Measurements from ENCODE around the gene TEDC1. TPM values are rescaled to one million over a fixed set of nuclear protein-coding genes. Genes with fewer than 3 reads are reported as not detected.

The TEDC1 gene
- total RNA-seq, 2 donors from 2014 or later, result 1.6 to 12.2 TPM

DNA sequence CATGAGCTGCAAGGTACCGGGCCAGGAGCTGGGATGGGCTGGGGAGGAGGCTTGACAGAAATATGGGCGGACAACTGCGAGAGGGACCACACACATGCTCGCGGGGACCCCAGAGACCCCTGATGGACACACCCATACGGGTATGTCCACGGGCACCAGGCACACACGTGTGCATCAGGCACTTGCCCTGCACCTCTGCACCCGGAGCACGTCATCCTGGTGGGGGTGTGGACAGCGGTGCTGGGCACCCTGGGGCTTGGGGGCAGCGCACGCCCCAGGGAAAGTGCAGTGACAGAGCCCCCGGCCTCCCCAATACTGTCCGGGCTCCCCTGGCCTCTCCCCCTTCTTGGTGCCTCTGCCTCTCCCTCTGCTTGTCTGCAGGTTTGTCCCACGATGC is 6.1 kb upstream of the TEDC1 start:
- 92 to 100% methylated on average over 1 to 16 of the region's 16 CpGs for WGBS, 2 donors
- H3K27ac ChIP-seq, result no peak overlapping the region
- DNase-seq (no peak), ATAC-seq (no peak)
- H3K4me3 ChIP-seq, result no peak overlapping the region
- no peaks in the 10 kb centered on the region for H3K36me3 ChIP-seq (replicated peaks in 1 of 2; ENCODE audit: insufficient read depth in 1 of 2, low read depth in 2 of 2)
- intact Hi-C loops (cut with DNase I), result loop anchor here (5.0 kb wide), 1 partner anchor 118 kb away; no protein-coding TSS in a partner anchor
- H3K9me3 ChIP-seq, result no peaks in the 10 kb centered on the region
- H3K27me3 ChIP-seq, result peaks cover 0 to 18% of the 10 kb centered on the region in 2 donors
- peaks cover 84% of the 10 kb centered on the region for H3K4me1 ChIP-seq
- TF ChIP-seq, protein P1, sequence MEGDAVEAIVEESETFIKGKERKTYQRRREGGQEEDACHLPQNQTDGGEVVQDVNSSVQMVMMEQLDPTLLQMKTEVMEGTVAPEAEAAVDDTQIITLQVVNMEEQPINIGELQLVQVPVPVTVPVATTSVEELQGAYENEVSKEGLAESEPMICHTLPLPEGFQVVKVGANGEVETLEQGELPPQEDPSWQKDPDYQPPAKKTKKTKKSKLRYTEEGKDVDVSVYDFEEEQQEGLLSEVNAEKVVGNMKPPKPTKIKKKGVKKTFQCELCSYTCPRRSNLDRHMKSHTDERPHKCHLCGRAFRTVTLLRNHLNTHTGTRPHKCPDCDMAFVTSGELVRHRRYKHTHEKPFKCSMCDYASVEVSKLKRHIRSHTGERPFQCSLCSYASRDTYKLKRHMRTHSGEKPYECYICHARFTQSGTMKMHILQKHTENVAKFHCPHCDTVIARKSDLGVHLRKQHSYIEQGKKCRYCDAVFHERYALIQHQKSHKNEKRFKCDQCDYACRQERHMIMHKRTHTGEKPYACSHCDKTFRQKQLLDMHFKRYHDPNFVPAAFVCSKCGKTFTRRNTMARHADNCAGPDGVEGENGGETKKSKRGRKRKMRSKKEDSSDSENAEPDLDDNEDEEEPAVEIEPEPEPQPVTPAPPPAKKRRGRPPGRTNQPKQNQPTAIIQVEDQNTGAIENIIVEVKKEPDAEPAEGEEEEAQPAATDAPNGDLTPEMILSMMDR (IDR thresholded peaks at IDR 0.05), result no peak
- TF ChIP-seq POLR2A (IDR thresholded peaks at IDR 0.05), result no peak

DNA sequence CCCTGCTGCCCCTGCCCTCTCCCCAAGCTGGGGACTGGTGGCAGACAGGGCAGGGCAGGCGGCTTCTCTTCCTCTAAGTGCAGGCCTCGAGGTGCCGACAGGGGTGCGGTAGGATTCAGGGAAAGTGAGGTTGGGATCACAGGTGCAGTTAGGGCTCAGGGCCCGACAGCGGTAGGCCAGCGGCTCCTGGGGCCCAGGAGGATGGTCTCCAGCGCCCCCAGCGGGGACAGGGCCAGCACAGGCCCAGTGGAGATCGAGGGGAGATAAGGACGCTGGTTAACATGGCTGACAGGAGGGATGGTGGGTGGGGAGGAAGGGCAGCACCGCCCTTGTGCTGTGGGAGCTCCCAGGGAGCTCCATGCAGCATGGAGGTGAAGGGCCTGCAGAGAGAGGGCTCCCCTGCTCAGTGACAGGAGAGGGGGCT is 5.3 kb upstream of the TEDC1 start:
- TF ChIP-seq POLR2A (IDR thresholded peaks at IDR 0.05), result no peak
- TF ChIP-seq, protein P1 (IDR thresholded peaks at IDR 0.05), result peak in 6 of 7 experiments; percentile 15 to 48 (median 40)
- H3K4me3 ChIP-seq, result no peak overlapping the region
- ATAC-seq, result no peak
- intact Hi-C loops (cut with DNase I), result loop anchor here (5.0 kb wide), 1 partner anchor 118 kb away; no protein-coding TSS in a partner anchor
- DNase-seq, result peak in 3 of 4 donors; percentile 50 to 62 (median 61)
- WGBS, 2 donors, result 8 to 17% methylated on average over 2 to 12 of the region's 12 CpGs
- H3K4me1 ChIP-seq, result peaks cover 78% of the 10 kb centered on the region
- H3K27ac ChIP-seq, result peak overlapping the region in 1 of 4 donors; percentile 20
- peaks cover 0 to 18% of the 10 kb centered on the region in 2 donors for H3K27me3 ChIP-seq
- H3K9me3 ChIP-seq, result no peaks in the 10 kb centered on the region
- no peaks in the 10 kb centered on the region for H3K36me3 ChIP-seq (replicated peaks in 1 of 2; ENCODE audit: insufficient read depth in 1 of 2, low read depth in 2 of 2)

DNA sequence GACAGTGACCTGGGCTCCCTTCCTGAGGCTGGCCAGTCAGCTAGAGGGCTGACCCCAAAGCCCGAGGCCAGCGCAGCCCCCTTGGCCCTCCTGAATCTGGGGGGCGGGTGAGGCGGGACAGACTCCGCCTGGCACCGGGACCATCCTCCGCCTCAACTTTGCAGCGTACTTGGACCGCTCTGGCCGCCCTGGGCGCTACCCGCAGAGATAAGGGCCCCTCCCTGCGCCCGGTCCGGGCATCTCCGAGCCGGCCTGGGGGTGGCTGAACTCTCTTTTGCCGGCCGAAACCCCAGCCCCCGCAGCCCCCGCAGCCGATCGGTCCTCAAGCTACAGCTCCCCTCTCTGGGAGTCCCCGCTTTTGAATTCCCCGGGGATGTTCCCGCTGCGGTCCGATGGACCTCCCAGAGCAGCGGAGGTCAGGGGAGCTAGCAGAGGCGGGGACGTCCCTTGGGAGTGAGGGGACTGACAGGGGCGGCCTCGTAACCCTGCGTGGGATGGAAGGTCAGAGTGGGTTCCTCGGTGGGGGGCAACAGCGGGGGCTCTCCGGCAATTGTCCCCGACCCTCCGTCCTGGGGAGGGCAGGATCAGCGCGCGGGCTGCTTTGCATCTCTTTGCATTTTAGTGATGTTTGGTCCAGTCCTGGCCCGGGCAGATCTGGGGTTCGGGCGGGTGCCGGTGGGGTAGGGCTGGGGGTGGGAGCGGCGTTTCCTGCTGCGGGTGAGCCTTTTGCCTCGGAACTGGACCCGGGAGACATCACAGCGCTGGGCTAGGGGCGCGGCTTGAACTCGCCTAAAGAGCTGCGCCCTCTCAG is 4.7 kb upstream of the TEDC1 start, which contains the start of gene CRIP1:
Gene CRIP1 (plus strand): TSS at position 724 of the 811 bp plus-strand sequence. CDS start 374 bp downstream, outside the sequence.
- DNase-seq, result no peak
- intact Hi-C loops (cut with DNase I), result loop anchor here (5.0 kb wide), 1 partner anchor 119 kb away; no protein-coding TSS in a partner anchor
- H3K4me3 ChIP-seq, result no peak within 1 kb of the TSS
- TF ChIP-seq POLR2A (IDR thresholded peaks at IDR 0.05), result no peak
- TF ChIP-seq, protein P1 (IDR thresholded peaks at IDR 0.05), result no peak
- H3K27me3 ChIP-seq, result peaks cover 0 to 18% of the 10 kb centered on the region in 2 donors
- H3K36me3 ChIP-seq (replicated peaks in 1 of 2; ENCODE audit: insufficient read depth in 1 of 2, low read depth in 2 of 2), result no peaks in the 10 kb centered on the region
- no peaks in the 10 kb centered on the region for H3K9me3 ChIP-seq
- H3K27ac ChIP-seq, result peak within 1 kb of the TSS in 2 of 4 donors; percentile 20 to 49
- peaks cover 74% of the 10 kb centered on the region for H3K4me1 ChIP-seq
- 7% methylated on average over 56 of the region's 56 CpGs; no CpG with 5 or more reads in 1 of the 2 donors for WGBS, 2 donors
- ATAC-seq, result no peak

DNA sequence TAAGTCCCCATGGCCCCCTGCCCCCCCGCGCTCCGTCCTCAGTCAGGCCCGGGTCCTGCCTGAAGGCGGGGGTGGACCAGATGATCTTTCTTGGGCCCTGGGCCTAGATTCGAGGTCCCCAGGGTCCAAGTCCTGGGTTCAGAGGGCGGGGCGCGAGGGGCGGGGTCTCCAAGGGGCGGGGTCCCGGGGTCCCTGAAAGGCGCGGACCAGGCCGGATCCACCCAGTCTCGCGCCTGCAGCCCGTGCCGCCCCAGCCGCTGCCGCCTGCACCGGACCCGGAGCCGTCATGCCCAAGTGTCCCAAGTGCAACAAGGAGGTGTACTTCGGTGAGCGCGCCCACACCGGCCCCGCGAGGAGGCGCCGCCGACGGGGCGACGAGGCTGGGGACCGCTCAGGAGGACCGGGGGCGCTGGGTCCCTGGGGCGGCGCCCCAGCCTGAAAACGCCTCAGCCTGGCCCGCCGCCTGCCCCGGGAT is 4.0 kb upstream of the TEDC1 start:
- Histone ChIP-seq H3K4me3 (no peak overlapping the region), H3K4me1 (peaks cover 76% of the 10 kb centered on the region), H3K27ac (peak overlapping the region in 2 of 4 donors; percentile 12 to 49), H3K36me3 (replicated peaks in 1 of 2; ENCODE audit: insufficient read depth in 1 of 2, low read depth in 2 of 2) (no peaks in the 10 kb centered on the region), H3K27me3 (peaks cover 0 to 18% of the 10 kb centered on the region in 2 donors), H3K9me3 (no peaks in the 10 kb centered on the region)
- intact Hi-C loops (cut with DNase I), result loop anchor here (5.0 kb wide), 1 partner anchor 120 kb away; no protein-coding TSS in a partner anchor
- TF ChIP-seq POLR2A (IDR thresholded peaks at IDR 0.05), result no peak
- TF ChIP-seq, protein P1 (IDR thresholded peaks at IDR 0.05), result no peak
- DNase-seq, result no peak
- no peak for ATAC-seq
- 2% methylated on average over 44 of the region's 45 CpGs; no CpG with 5 or more reads in 1 of the 2 donors for WGBS, 2 donors

Data from body of pancreas (tissue), 4 donors.